Skeletal muscle cell (primary cell): ENCODE results near the gene GALNT9.
A peak's percentile ranks its signal among the peaks of the same experiment; 100 is the strongest.
"Not testable (repeated sequence)": the region's sequence is repeated elsewhere in the genome, so short reads cannot be mapped to it uniquely, and the experiment has no call there.

Source experiments
- DNase-seq: peaks from one replicate; pipeline ENCODE4 v3.0.0-alpha.2; 2010; ENCODE audit warnings: low read depth
- H3K4me3 ChIP-seq: 2 replicates; pipeline ENCODE4 v1.5.1; 2011; ENCODE audit warnings: low read depth, mild to moderate bottlenecking, control low read depth, low read length, moderate library complexity

Gene GALNT9

DNA sequence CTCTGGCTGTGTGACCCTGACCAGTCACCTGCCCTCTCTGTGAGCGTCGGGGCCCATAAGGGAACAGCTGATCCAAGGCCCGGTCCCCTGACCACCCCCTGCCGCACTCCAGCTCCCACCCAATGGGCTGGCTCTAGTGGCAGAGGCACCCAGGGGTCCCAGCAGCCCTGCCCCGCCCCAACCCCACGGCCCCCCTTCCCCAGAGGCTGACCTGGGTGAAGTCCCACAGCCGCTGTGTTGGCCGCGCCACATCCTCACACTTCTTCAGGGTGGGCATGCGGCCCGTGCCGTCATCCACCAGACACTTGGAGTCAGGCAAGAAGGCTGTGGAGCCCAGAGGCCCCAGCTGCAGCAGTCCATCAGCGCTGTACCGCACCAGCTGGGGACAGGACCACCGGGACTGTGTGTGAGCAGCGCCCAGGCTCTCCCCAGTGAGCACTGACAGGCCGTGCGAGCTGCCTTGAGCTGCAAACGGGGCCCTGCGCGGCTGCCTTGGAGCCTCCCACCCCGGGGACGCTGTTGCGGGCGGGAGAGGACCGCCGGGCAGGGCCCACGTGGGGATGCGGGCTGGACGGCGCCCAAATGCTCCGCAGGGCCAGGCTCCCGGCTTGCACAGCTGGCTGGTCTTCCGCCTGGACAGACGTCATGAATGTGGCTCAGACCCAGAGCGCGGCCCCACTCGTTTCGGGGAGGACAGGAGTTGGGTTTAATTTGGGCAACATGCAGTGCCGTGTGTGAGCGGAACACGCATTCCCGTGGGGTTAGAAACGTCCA is 131.6 kb downstream of the GALNT9 start:
- no peak for DNase-seq
- H3K4me3 ChIP-seq, result no peak overlapping the region

GRCh38 chr12:132196873-132197390 is 132.5 kb downstream of the GALNT9 start:
- H3K4me3 ChIP-seq, result no peak overlapping the region
- no peak for DNase-seq

DNA sequence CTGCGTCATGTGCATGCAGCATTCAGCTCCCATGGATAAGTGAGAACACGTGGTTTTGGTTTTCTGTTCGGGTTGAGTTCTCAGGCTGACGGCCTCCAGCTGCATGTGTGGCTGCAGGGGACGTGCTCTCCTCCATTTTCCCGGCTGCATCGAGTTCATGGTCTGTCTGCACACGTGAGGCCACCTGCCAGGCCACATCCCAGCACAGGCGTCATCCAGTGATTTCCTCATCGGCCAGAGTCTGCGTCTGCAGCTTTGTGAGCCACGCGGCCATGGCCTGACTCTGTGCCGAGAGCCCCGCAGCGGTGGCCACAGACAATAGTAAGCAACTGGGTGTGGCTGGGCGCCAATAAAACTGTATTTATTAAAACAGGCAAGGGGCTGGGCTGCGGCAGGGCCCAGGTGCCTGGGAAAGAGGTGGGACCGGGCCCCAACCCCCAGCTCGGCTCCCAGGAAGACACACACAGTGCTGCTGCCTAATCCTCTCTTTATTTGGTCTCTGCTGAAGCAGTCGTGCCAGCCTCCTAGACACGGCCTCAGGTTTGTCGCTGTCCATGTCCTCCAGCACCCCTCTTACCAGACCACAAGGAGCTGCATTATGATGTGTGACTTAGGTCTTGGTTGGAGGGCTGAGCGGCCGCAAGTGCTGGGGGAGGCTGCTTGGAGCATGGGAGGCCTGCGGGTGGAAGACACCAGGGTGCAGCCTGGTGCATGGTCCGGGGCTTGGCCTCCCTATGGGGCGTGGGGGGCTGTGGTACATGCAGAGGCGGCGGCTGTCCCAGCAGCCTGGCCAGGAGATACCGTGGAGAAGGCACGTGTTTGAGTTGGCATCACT is 133.1 kb downstream of the GALNT9 start:
- H3K4me3 ChIP-seq, result no peak overlapping the region
- peak; percentile 7 for DNase-seq

- not testable (repeated sequence) for H3K4me3 ChIP-seq, DNase-seq
Observed at GRCh38 chr12:132195242-132195641, 134.1 kb downstream of the GALNT9 start.

DNA sequence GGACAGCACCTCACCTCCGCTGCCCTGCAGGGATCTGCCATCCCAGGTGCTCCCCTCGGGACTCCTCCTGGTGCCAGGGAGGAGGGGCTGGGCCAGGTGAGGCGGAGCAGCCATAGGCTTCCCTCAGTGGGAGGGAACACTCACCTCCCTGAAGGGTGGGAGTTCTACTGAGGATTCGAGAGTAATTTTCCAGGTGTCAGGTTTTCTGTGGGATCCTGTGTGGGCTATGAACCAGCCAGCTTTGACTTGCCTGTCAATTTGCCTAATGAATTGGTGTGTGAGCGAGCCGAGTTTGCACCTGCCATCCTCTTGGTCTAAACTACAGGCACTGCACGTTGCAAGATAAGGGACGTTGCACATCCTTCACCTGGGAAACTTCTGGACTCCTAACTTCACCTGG is 134.8 kb downstream of the GALNT9 start:
- H3K4me3 ChIP-seq, result no peak overlapping the region
- DNase-seq, result no peak

GRCh38 chr12:132194056-132194455 is 135.3 kb downstream of the GALNT9 start:
- H3K4me3 ChIP-seq, result no peak overlapping the region
- no peak for DNase-seq

- no peak overlapping the region for H3K4me3 ChIP-seq
- no peak for DNase-seq
Observed at GRCh38 chr12:132191715-132192553, 137.5 kb downstream of the GALNT9 start.

DNA sequence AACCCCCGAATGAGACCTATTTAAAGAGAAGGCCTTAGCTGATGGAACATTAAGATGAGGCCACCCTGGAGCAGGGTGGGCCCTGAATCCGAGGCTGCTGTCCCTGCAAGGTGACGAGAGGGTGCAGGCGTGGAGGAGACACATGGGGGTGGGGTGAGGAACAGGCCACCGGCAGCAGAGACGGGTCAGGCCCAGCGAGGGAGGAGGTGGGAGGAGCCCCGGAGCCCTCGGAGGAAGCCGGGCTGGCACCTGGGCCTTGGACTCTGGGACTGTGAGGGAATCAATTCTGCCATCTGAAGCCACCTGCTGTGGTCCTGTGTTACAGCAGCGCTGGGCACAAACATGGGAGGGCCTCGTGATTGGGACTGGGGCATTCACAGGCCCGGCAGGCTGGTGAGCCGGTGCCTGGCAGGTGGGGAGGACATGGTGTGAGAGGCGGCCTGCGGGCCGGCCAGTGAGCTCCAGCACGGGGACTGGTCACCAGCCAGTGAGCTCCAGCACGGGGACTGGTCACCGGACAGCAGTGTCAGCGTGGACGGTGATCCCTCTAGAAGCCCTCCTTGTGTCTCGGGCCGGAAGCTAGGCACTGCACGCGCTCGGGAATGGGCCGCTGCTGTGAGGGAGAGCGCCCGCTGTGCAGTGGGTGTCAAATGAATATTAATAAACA is 138.4 kb downstream of the GALNT9 start:
- DNase-seq, result no peak
- H3K4me3 ChIP-seq, result no peak overlapping the region

DNA sequence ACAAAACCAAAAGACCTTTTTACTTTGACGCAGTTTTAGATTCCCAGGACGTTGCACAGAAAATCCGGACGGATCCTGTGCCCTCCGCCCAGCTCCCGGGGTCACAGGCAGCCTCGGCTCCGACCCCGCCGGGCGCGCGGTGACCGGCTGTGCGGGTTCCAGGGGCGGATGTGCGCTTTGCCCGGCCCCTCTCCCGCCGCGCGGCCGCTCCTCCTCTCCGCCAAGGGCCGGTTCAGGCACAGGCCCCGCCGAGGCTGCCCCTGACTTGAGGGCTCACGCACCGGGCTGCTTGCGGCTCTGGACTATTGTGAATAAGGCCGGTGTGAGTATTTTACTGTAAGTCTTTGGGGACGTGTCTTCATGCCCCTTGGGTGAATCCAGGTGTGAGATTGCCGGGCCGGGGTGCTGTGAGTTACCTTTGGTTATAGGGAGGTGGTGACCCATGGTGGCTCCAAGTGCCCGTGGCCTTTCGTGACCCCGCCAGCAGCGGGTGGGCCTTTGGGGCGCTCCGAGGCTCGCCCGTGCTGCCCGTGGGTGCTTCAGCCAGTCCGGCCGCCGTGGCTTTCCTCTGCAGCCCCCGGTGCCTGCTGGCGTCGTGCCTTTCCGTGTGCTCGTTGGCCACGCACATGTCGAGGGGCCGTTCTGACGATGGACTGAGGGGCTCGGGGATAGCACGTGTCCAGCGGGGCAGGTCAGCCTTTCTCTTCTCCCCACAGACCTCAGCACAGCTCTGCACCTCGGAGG is 139.2 kb downstream of the GALNT9 start:
- DNase-seq, result no peak
- peak overlapping the region; percentile 52 for H3K4me3 ChIP-seq

GRCh38 chr12:132189378-132190011 is 139.9 kb downstream of the GALNT9 start:
- H3K4me3 ChIP-seq, result peak overlapping the region; percentile 52
- DNase-seq, result peak; percentile 43

- no peak for DNase-seq
Observed at GRCh38 chr12:132188916-132189325, 140.5 kb downstream of the GALNT9 start.

DNA sequence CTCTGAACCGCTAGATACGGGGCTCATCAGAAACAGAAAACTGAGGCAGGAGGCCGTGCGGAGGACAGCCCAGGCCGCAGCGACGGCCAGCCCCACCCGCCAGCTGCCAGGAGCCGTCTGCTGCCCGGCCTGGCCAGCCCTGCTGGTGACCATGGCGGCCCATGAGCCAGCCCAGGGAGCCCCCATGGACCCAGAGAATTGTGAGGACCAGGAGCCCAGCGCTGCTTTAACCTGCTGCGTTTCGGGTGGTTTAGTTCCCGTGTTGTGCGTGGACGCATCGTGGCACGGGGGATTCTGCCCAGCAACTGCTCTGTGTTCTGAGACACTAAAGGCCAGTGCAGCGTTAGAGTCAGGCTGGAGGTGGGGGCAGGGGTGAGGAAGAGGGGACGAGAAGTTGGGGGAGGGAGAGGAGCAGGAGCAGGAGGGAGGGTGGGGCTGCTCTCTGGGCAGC is 140.9 kb downstream of the GALNT9 start:
- no peak for DNase-seq
- H3K4me3 ChIP-seq, result no peak overlapping the region

More at GRCh38 chr12:132188916-132189325, 140.5 kb downstream of the GALNT9 start:
- H3K4me3 ChIP-seq, result peak overlapping the region; percentile 52

GRCh38 chr12:132187646-132188450 is 141.5 kb downstream of the GALNT9 start:
- no peak for DNase-seq
- H3K4me3 ChIP-seq, result no peak overlapping the region

DNA sequence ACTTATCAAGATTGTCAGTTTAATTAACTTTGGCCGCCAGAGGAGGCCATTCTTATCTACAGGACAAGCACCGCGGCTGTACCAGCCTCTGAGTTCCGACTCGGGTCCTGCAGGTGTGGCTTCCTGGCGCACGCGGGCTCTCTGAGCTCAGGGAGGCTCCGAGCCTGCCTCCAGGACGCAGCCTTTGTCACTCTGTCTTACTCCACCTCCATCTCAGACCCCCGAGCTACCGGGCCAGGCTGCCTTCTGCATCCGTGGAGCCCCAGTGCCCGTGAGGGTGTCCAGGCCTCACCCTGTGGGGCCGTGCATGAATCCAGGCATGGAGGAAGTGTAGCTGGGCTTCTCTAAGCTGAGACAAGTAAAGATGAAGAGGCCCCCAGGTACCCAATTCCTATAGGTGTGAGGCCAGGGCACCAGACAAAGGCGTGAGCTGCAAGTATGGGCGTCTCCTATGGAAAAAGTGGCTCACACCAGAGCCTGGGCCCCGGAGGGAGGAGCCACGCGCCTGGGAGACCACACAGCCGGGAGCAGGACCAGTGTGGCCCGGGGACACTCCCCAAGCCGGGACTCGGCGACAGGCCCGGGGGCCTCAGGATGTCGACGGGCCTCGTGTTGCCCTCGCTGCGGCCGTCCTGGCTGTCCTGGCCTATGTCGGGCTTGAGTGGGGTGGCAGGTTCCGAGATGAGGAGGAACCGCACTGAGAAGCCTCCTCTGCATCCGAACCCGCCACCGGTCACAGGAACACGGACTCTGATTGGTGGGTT is 142.3 kb downstream of the GALNT9 start:
- no peak overlapping the region for H3K4me3 ChIP-seq
- no peak for DNase-seq

- no peak overlapping the region for H3K4me3 ChIP-seq
- no peak for DNase-seq
Observed at GRCh38 chr12:132186208-132186856, 143.1 kb downstream of the GALNT9 start.

DNA sequence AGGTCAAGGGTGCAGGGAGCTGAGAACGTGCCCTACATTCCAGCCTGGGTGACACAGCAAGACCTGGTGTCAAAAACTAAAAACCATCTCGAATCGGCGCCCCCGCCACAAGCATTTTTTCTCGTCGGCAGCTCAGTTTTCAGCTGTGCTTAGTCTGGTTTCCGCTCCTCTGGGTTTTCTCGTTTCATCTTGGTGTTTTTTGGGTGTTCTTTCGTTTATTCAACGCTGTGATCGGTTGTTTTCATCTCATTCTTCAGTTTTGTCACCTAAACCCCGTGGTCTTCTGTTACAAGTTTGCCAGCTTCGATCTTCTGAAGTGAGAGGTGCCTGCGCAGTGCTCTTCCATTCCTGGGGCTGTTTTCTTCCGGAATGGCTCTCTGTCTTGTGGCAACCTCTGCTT is 143.7 kb downstream of the GALNT9 start:
- no peak for DNase-seq

More for the DNA sequence above, 143.7 kb downstream of the GALNT9 start:
- no peak overlapping the region for H3K4me3 ChIP-seq
